Stimulated activated CD4-positive, alpha-beta T cell treated with anti-CD3 and anti-CD28 coated beads, Interleukin-12 subunit alpha, Interleukin-12 subunit beta, amount 100 ng/mL, for 48 hours (primary cell): ENCODE data around the gene C6orf58.
"Not testable (repeated sequence)": the region's sequence is repeated elsewhere in the genome, so short reads cannot be mapped to it uniquely, and the experiment has no call there.

Experiments used
- DNase-seq, 3 donors: peaks; one replicate each; pipeline ENCODE4 v3.0.0-alpha.2; 2020; ENCODE audit warnings: low read depth in 2 of 3, low spot score in 1 of 3

The C6orf58 gene

GRCh38 chr6:127589135-127589534 lies 12.2 kb downstream of the C6orf58 start:
- no peak for DNase-seq

- no peak for DNase-seq
Measured at GRCh38 chr6:127590344-127590743, 13.4 kb downstream of the C6orf58 start.

GRCh38 chr6:127592964-127593363 lies 16.0 kb downstream of the C6orf58 start:
- DNase-seq, result no peak

- not testable (repeated sequence) for DNase-seq
Measured at GRCh38 chr6:127593456-127593855, 16.5 kb downstream of the C6orf58 start.

- no peak for DNase-seq
Measured at GRCh38 chr6:127606131-127606562, 29.2 kb downstream of the C6orf58 start.

- DNase-seq, result no peak
Measured at GRCh38 chr6:127608554-127609270, 31.7 kb downstream of the C6orf58 start.

- no peak for DNase-seq
Measured at GRCh38 chr6:127618729-127619128, 41.8 kb downstream of the C6orf58 start.

GRCh38 chr6:127630800-127631199 lies 53.8 kb downstream of the C6orf58 start:
- no peak for DNase-seq

- no peak for DNase-seq
Measured at GRCh38 chr6:127634178-127634577, 57.2 kb downstream of the C6orf58 start.

GRCh38 chr6:127635091-127635490 lies 58.1 kb downstream of the C6orf58 start:
- no peak for DNase-seq

GRCh38 chr6:127637830-127638409 lies 60.9 kb downstream of the C6orf58 start:
- DNase-seq, result no peak
